Measurements from ENCODE around the gene MMAA. TPM values are rescaled to one million over a fixed set of nuclear protein-coding genes. Genes with fewer than 3 reads are reported as not detected.
"Not testable (repeated sequence)": the region's sequence is repeated elsewhere in the genome, so short reads cannot be mapped to it uniquely, and the experiment has no call there.

MMAA gene
- 3.7 TPM for total RNA-seq

DNA sequence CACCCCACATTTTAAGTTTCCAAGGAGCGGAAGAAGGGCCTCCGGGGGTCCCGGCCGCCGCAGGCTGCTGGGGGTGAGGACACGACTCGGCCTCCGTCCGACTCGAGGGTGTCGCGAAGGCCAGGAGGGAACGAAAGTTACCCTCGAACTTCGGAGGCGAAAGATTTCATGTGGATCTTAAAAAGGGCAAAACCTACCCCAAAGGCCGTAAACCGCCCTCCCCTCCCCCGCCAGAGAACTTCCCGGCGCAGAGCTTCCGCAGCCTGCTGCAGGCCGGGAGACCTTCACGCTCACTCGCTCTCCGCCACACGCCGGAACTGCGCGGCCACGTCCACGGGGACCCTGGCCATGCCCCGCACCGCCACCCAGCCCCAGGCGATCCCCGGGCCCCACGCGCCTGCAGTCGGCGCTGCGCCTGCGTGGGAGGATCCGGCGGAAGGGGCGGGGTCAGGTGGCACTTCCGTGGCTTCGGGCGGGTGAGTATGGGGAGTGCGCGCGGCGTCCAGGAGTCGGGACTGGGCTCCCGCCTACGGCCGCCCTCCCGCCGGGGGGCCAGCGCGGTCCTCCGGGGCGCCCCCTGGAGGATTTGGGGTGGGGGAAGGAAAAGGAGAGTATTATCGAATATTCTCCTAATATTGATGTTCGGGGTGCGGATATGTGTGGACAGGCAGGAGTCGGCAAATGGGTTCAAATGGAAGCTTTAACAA lies at the start of gene MMAA:
Gene MMAA, plus strand, starts transcription at position 454 of the 707 bp plus-strand sequence. CDS start 19,755 bp downstream, outside the sequence.
- Histone ChIP-seq H3K9ac (ENCODE audit: low read depth in 1 of 3, low read length in 3 of 3) (peak within 1 kb of the TSS; percentile 99), H3K27me3 (ENCODE audit: control insufficient read depth in 3 of 3, insufficient read depth in 3 of 3, low read length in 3 of 3) (no peaks in the 10 kb centered on the region), H3K27ac (ENCODE audit: low read depth, low read length) (peak within 1 kb of the TSS; percentile 97), H3K36me3 (ENCODE audit: control insufficient read depth in 3 of 3, insufficient read depth in 3 of 3, low read length in 3 of 3) (no peaks in the 10 kb centered on the region), H3K9me3 (ENCODE audit: control insufficient read depth in 3 of 3, low read length in 3 of 3) (no peaks in the 10 kb centered on the region), H3K4me3 (ENCODE audit: low read length in 3 of 3) (peak within 1 kb of the TSS; percentile 91 to 96 (median 95)), H3K4me1 (ENCODE audit: control insufficient read depth in 3 of 3, insufficient read depth in 3 of 3, low read length in 3 of 3) (peaks cover 0 to 9% (median 0%) of the 10 kb centered on the region in 3 donors)

DNA sequence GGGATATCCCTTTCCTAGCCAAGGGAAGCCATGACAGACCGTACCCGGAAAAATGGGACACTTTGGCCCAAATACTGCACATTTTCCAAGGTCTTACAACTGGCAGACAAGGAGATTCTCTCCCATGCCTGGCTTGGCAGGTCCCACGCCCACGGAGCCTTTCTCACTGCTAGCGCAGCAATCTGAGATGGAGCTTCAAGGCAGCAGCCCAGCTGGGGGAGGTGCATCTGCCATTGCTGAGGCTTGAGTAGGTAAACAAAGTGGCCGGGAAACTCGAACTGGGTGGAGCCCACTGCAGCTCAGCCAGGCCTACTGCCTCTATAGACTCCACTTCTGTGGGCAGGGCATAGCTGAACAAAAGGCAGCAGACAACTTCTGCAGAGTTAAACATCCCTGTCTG lies 44.6 kb upstream of the MMAA start:
- not testable (repeated sequence) for H3K4me1 ChIP-seq (ENCODE audit: control insufficient read depth in 3 of 3, insufficient read depth in 3 of 3, low read length in 3 of 3); H3K27me3 ChIP-seq (ENCODE audit: control insufficient read depth in 3 of 3, insufficient read depth in 3 of 3, low read length in 3 of 3); H3K9me3 ChIP-seq (ENCODE audit: control insufficient read depth in 3 of 3, low read length in 3 of 3); H3K27ac ChIP-seq (ENCODE audit: low read depth, low read length); H3K4me3 ChIP-seq (ENCODE audit: low read length in 3 of 3); H3K9ac ChIP-seq (ENCODE audit: low read depth in 1 of 3, low read length in 3 of 3); H3K36me3 ChIP-seq (ENCODE audit: control insufficient read depth in 3 of 3, insufficient read depth in 3 of 3, low read length in 3 of 3)

DNA sequence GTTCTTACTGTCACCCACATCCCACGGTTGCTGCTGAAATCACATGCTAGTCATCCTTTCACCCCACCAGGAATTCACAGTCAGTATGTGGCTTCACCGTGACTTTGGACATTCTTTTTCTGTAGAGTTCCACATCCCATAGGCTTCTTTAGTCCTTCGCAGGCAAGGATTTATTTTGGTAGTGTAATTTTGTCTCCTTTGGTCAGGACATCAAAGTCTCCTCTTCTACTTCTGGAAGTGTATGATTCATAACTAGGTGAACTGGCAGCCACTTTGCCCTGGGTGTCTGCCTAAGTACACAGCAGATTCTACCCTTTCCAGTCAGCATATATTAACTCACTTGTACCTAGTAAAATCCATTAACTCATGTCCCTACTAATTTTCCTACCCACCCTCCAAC lies 38.3 kb upstream of the MMAA start:
- Histone ChIP-seq H3K27ac (ENCODE audit: low read depth, low read length) (no peak overlapping the region), H3K4me3 (ENCODE audit: low read length in 3 of 3) (no peak overlapping the region), H3K36me3 (ENCODE audit: control insufficient read depth in 3 of 3, insufficient read depth in 3 of 3, low read length in 3 of 3) (no peaks in the 10 kb centered on the region), H3K9me3 (ENCODE audit: control insufficient read depth in 3 of 3, low read length in 3 of 3) (no peaks in the 10 kb centered on the region), H3K4me1 (ENCODE audit: control insufficient read depth in 3 of 3, insufficient read depth in 3 of 3, low read length in 3 of 3) (no peaks in the 10 kb centered on the region), H3K9ac (ENCODE audit: low read depth in 1 of 3, low read length in 3 of 3) (no peak overlapping the region), H3K27me3 (ENCODE audit: control insufficient read depth in 3 of 3, insufficient read depth in 3 of 3, low read length in 3 of 3) (no peaks in the 10 kb centered on the region)

DNA sequence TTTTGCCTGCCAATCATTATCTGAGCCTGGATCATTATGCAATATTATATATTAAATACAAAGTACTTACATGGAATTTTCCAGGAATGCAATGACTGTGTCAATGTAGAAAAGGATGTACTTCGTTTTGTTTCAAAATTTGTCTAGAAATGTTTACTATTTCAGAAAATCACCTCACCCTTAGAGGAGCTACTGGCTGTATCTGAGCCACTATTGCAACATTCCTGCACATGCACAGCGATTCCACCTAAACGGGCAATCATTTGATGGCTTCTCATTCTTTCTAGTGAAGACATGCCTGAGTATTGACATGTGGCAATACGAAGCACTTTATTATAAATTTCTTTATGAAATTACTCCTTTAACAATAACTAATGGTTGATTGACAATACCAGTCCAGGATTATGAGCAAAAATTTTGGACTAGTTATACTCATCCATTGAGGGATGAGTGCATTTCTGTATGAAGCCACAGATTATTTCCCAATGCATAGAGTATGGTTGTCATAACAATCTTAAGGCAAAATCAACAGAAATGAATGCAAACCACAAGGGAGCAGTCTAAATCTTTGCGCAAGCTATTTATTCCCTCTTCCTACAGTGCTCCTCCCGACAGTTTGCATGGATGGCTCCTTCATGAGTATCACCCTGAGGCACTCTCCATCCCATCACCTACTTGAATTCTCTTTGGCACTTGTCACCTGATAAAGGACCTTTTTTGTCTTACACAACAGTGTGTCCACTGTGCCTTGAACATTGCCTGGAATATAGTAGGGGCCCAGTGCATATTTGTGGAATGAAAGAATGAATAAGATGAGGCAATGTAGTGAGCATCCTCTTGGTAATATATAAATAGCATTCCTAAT lies 35.8 kb upstream of the MMAA start:
- Histone ChIP-seq H3K9me3 (ENCODE audit: control insufficient read depth in 3 of 3, low read length in 3 of 3) (no peaks in the 10 kb centered on the region), H3K36me3 (ENCODE audit: control insufficient read depth in 3 of 3, insufficient read depth in 3 of 3, low read length in 3 of 3) (no peaks in the 10 kb centered on the region), H3K27me3 (ENCODE audit: control insufficient read depth in 3 of 3, insufficient read depth in 3 of 3, low read length in 3 of 3) (no peaks in the 10 kb centered on the region), H3K4me3 (ENCODE audit: low read length in 3 of 3) (no peak overlapping the region), H3K4me1 (ENCODE audit: control insufficient read depth in 3 of 3, insufficient read depth in 3 of 3, low read length in 3 of 3) (no peaks in the 10 kb centered on the region), H3K27ac (ENCODE audit: low read depth, low read length) (no peak overlapping the region), H3K9ac (ENCODE audit: low read depth in 1 of 3, low read length in 3 of 3) (no peak overlapping the region)

DNA sequence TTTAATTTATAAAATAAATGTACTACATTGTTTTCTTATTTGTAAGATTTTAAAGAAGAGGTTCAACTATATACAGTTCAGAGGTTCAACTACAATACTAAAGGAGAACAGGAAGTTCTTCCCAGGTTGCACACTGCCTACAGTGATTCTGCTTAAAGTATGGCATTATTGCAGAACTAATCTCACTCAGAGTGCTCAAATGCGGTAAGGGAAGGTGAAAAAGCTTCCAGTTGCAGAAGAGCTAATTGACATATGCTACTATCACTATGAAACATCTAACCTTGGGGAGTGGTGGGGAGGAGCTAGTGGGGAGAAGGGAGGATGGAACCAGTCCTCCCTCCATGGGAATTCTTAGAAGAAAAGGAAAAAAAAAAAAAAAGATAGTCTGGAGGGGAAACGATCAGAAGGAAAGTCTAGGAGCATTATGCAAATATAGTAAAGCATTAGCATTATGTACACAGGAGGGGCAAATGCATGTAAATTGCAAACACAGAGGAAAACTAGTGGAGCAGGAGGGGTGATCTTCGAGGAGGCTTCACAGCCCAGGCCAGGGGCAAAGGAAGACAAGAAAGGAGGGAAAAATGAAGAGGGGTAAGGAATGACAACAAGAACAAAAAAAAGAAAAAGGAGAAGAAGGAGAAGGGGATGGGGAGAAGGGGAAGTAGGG lies 32.0 kb upstream of the MMAA start:
- H3K36me3 ChIP-seq (ENCODE audit: control insufficient read depth in 3 of 3, insufficient read depth in 3 of 3, low read length in 3 of 3) = no peaks in the 10 kb centered on the region
- H3K9me3 ChIP-seq (ENCODE audit: control insufficient read depth in 3 of 3, low read length in 3 of 3) = no peaks in the 10 kb centered on the region
- H3K27ac ChIP-seq (ENCODE audit: low read depth, low read length) = no peak overlapping the region
- H3K4me3 ChIP-seq (ENCODE audit: low read length in 3 of 3) = no peak overlapping the region
- no peak overlapping the region for H3K9ac ChIP-seq (ENCODE audit: low read depth in 1 of 3, low read length in 3 of 3)
- H3K27me3 ChIP-seq (ENCODE audit: control insufficient read depth in 3 of 3, insufficient read depth in 3 of 3, low read length in 3 of 3) = no peaks in the 10 kb centered on the region
- no peaks in the 10 kb centered on the region for H3K4me1 ChIP-seq (ENCODE audit: control insufficient read depth in 3 of 3, insufficient read depth in 3 of 3, low read length in 3 of 3)

DNA sequence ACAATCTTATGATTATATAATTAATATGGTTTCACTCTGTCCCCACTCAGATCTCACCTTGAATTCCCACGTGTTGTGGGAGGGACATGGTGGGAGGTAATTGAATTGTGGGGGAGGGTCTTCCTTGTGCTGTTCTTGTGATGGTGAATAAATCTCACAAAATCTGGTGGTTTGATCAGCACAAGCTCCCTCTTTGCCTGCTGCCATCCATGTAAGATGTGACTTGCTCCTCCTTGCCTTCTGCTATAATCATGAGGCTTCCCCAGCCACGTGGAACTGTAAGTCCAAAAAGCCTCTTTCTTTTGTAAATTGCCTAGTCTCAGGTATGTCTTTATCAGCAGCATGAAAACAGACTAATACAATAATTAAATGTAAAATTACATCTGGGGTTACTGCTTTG lies 29.8 kb upstream of the MMAA start:
- not testable (repeated sequence) for H3K9ac ChIP-seq (ENCODE audit: low read depth in 1 of 3, low read length in 3 of 3); H3K27me3 ChIP-seq (ENCODE audit: control insufficient read depth in 3 of 3, insufficient read depth in 3 of 3, low read length in 3 of 3); H3K4me3 ChIP-seq (ENCODE audit: low read length in 3 of 3); H3K9me3 ChIP-seq (ENCODE audit: control insufficient read depth in 3 of 3, low read length in 3 of 3); H3K36me3 ChIP-seq (ENCODE audit: control insufficient read depth in 3 of 3, insufficient read depth in 3 of 3, low read length in 3 of 3); H3K4me1 ChIP-seq (ENCODE audit: control insufficient read depth in 3 of 3, insufficient read depth in 3 of 3, low read length in 3 of 3); H3K27ac ChIP-seq (ENCODE audit: low read depth, low read length)

DNA sequence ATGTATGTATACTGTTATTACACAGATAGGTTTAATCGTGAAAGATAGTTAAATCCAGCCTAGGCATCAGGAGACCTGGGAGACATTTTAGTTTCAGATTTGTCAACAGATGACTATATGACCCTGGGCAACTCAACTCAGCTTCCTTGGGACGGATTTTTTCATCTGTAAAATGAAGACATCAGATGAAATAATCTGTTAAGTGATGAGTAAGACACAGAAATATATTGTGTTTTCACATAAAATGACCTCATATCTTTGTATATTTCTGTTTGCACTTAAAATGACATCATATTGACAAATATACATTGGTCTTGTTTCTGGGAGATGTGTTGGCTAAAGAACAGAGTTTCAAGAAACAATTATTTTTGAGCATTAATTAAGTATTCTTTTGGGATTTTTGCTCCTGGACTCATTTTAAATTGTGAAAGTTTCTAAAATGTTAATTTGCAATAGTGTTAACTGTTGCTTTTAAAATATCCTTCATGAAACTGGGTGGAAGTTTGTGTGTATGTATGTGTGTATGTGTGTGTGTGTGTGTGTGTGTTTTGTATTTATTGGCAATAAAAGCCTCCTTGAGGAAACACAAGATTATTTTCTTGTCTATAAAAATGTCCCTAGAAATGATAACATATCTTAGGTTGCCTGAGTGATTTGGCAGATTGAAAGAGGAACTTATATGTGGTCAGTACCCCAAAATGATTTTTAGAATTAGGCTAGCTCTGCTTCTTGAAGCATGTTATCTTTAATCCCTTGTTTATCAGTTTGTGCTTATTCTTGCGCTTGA lies 29.1 kb upstream of the MMAA start:
- H3K4me1 ChIP-seq (ENCODE audit: control insufficient read depth in 3 of 3, insufficient read depth in 3 of 3, low read length in 3 of 3) = no peaks in the 10 kb centered on the region
- H3K27me3 ChIP-seq (ENCODE audit: control insufficient read depth in 3 of 3, insufficient read depth in 3 of 3, low read length in 3 of 3) = no peaks in the 10 kb centered on the region
- H3K27ac ChIP-seq (ENCODE audit: low read depth, low read length) = no peak overlapping the region
- no peaks in the 10 kb centered on the region for H3K9me3 ChIP-seq (ENCODE audit: control insufficient read depth in 3 of 3, low read length in 3 of 3)
- no peak overlapping the region for H3K4me3 ChIP-seq (ENCODE audit: low read length in 3 of 3)
- no peaks in the 10 kb centered on the region for H3K36me3 ChIP-seq (ENCODE audit: control insufficient read depth in 3 of 3, insufficient read depth in 3 of 3, low read length in 3 of 3)
- H3K9ac ChIP-seq (ENCODE audit: low read depth in 1 of 3, low read length in 3 of 3) = no peak overlapping the region

DNA sequence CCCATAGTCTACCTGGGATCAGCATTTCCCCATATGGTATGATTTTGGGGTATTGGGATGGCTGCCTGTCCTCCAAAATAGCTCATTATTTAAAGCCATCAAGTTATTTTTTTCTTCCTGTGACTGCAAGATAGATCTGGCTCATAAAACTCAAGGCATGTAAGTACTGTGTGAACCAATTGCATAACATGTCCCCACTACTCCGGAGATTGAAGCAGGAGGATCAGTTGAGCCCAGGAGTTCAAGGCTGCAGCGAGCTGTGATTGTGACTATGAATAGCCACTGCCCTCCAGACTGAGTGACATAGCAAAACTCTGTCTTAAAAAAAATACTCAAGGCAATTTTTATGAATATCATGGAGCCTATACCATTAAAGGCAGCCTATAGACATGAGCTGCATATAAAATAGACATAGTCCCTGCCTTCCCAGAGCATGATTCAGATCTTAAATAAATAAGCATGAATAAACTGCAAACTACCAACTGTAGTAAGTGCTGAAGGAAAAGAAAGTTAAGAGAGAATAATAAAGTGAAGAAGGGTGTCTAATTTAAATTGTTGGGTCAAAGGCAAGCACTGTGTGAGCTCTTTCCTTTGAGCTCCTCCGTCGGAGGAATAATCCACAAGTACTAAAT lies 16.9 kb upstream of the MMAA start:
- H3K27me3 ChIP-seq (ENCODE audit: control insufficient read depth in 3 of 3, insufficient read depth in 3 of 3, low read length in 3 of 3) = no peaks in the 10 kb centered on the region
- peaks cover 0 to 3% (median 0%) of the 10 kb centered on the region in 3 donors for H3K9me3 ChIP-seq (ENCODE audit: control insufficient read depth in 3 of 3, low read length in 3 of 3)
- H3K4me1 ChIP-seq (ENCODE audit: control insufficient read depth in 3 of 3, insufficient read depth in 3 of 3, low read length in 3 of 3) = no peaks in the 10 kb centered on the region
- H3K27ac ChIP-seq (ENCODE audit: low read depth, low read length) = no peak overlapping the region
- H3K9ac ChIP-seq (ENCODE audit: low read depth in 1 of 3, low read length in 3 of 3) = no peak overlapping the region
- H3K4me3 ChIP-seq (ENCODE audit: low read length in 3 of 3) = no peak overlapping the region
- no peaks in the 10 kb centered on the region for H3K36me3 ChIP-seq (ENCODE audit: control insufficient read depth in 3 of 3, insufficient read depth in 3 of 3, low read length in 3 of 3)

DNA sequence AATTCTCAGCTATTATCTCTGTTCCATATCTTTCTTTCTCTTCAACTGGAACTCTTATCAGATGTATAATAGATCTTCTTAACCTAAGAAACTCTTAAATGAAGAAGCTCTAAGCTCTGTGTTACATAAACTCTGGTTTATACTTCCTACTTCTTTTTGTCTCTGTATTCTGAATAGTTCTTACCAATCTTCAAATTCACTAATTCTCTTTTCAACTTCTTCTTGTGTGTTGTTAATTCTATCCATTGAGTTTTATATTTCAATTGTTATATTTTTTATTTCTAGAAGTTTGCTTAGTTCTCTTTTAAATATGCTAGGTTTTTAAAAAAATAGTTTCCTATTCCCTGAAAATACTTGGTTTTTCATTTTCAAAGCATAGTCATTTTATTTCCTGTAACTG lies 13.2 kb upstream of the MMAA start:
- H3K27me3 ChIP-seq (ENCODE audit: control insufficient read depth in 3 of 3, insufficient read depth in 3 of 3, low read length in 3 of 3) = no peaks in the 10 kb centered on the region
- H3K27ac ChIP-seq (ENCODE audit: low read depth, low read length) = no peak overlapping the region
- H3K9me3 ChIP-seq (ENCODE audit: control insufficient read depth in 3 of 3, low read length in 3 of 3) = peaks cover 0 to 3% (median 0%) of the 10 kb centered on the region in 3 donors
- no peak overlapping the region for H3K4me3 ChIP-seq (ENCODE audit: low read length in 3 of 3)
- H3K36me3 ChIP-seq (ENCODE audit: control insufficient read depth in 3 of 3, insufficient read depth in 3 of 3, low read length in 3 of 3) = no peaks in the 10 kb centered on the region
- no peak overlapping the region for H3K9ac ChIP-seq (ENCODE audit: low read depth in 1 of 3, low read length in 3 of 3)
- H3K4me1 ChIP-seq (ENCODE audit: control insufficient read depth in 3 of 3, insufficient read depth in 3 of 3, low read length in 3 of 3) = no peaks in the 10 kb centered on the region

All from skeletal muscle tissue (tissue), 4 donors.